ENCODE results near the gene DIS3L2. TPM values are rescaled to one million over a fixed set of nuclear protein-coding genes. Genes with fewer than 3 reads are reported as not detected.

The DIS3L2 gene
- total and polyA plus RNA-seq, 8 donors = 25.2 to 43.4 (median 36.3) TPM

- no peak for TF ChIP-seq CTCF (IDR thresholded peaks at IDR 0.05)
- Histone ChIP-seq H3K36me3 (no peaks in the 10 kb centered on the region), H3K9me3 (no peaks in the 10 kb centered on the region), H3K4me3 (no peak overlapping the region), H3K27me3 (no peaks in the 10 kb centered on the region), H3K4me1 (no peaks in the 10 kb centered on the region), H3K27ac (no peak overlapping the region)
- no peak for ATAC-seq
- intact Hi-C loops (cut with DNase I) = no loop called here
- no peak for DNase-seq
Observed at GRCh38 chr2:232116852-232117251, 155.3 kb downstream of the DIS3L2 start.

- ATAC-seq (no peak), DNase-seq (no peak)
- no peaks in the 10 kb centered on the region for H3K36me3 ChIP-seq
- H3K27ac ChIP-seq = no peak overlapping the region
- H3K9me3 ChIP-seq = no peaks in the 10 kb centered on the region
- H3K4me1 ChIP-seq = no peaks in the 10 kb centered on the region
- intact Hi-C loops (cut with DNase I) = no loop called here
- TF ChIP-seq CTCF (IDR thresholded peaks at IDR 0.05) = no peak
- no peak overlapping the region for H3K4me3 ChIP-seq
- no peaks in the 10 kb centered on the region for H3K27me3 ChIP-seq
Observed at GRCh38 chr2:232117413-232117812, 155.9 kb downstream of the DIS3L2 start.

GRCh38 chr2:232120911-232121310 is 159.4 kb downstream of the DIS3L2 start:
- Histone ChIP-seq H3K9me3 (no peaks in the 10 kb centered on the region), H3K4me3 (no peak overlapping the region), H3K27me3 (no peaks in the 10 kb centered on the region), H3K4me1 (no peaks in the 10 kb centered on the region), H3K27ac (no peak overlapping the region), H3K36me3 (no peaks in the 10 kb centered on the region)
- intact Hi-C loops (cut with DNase I) = no loop called here
- TF ChIP-seq CTCF (IDR thresholded peaks at IDR 0.05) = no peak
- DNase-seq (no peak), ATAC-seq (no peak)

GRCh38 chr2:232124309-232124708 is 162.8 kb downstream of the DIS3L2 start:
- H3K27ac ChIP-seq = no peak overlapping the region
- no peak overlapping the region for H3K4me3 ChIP-seq
- no peak for ATAC-seq
- no peaks in the 10 kb centered on the region for H3K4me1 ChIP-seq
- H3K27me3 ChIP-seq = no peaks in the 10 kb centered on the region
- no peak for TF ChIP-seq CTCF (IDR thresholded peaks at IDR 0.05)
- H3K36me3 ChIP-seq = no peaks in the 10 kb centered on the region
- intact Hi-C loops (cut with DNase I) = no loop called here
- H3K9me3 ChIP-seq = no peaks in the 10 kb centered on the region
- DNase-seq = no peak

- DNase-seq (no peak), ATAC-seq (no peak)
- H3K27ac ChIP-seq = no peak overlapping the region
- H3K4me1 ChIP-seq = no peaks in the 10 kb centered on the region
- H3K9me3 ChIP-seq = no peaks in the 10 kb centered on the region
- TF ChIP-seq CTCF (IDR thresholded peaks at IDR 0.05) = no peak
- H3K27me3 ChIP-seq = no peaks in the 10 kb centered on the region
- intact Hi-C loops (cut with DNase I) = no loop called here
- no peak overlapping the region for H3K4me3 ChIP-seq
- peaks cover 0 to 13% of the 10 kb centered on the region in 2 donors for H3K36me3 ChIP-seq
Observed at GRCh38 chr2:232126301-232127099, 165.0 kb downstream of the DIS3L2 start.
